Neural cell (in vitro differentiated cells): ENCODE data around the gene KIF6. TPM values are rescaled to one million over a fixed set of nuclear protein-coding genes. Genes with fewer than 3 reads are reported as not detected.

ENCODE experiments used
- H2AFZ ChIP-seq: fragments of 200-600, 300-800 bp; sonication (generic), shearing (Covaris generic); 2 replicates; pipeline ENCODE4 v1.6.0; 2014; ENCODE audit warnings: low read depth, mild to moderate bottlenecking, antibody characterized with exemption, low read length, moderate library complexity
- H3F3A ChIP-seq: fragments of 200-600 bp; shearing (Covaris generic); 2 replicates; pipeline ENCODE4 v1.6.1; 2016; ENCODE audit warnings: mild to moderate bottlenecking, moderate library complexity, mixed read lengths, antibody characterized with exemption, low read length; ENCODE audit not compliant: insufficient read depth, poor library complexity, severe bottlenecking
- H3K27ac ChIP-seq: fragments of 200-600, 300-800 bp; sonication (generic), shearing (Covaris generic); 2 replicates; pipeline ENCODE4 v1.5.1; 2014; ENCODE audit warnings: mild to moderate bottlenecking, low read length, moderate library complexity
- H3K27me3 ChIP-seq: fragments of 300-800, 200-600 bp; sonication (generic), shearing (Covaris generic); 2 replicates; pipeline ENCODE4 v1.6.0; 2014; ENCODE audit warnings: mild to moderate bottlenecking, low read depth, low read length, moderate library complexity; ENCODE audit not compliant: insufficient read depth
- H3K36me3 ChIP-seq: fragments of 300-800, 200-600 bp; sonication (generic), shearing (Covaris generic); 2 replicates; pipeline ENCODE4 v1.5.1; 2014; ENCODE audit warnings: mild to moderate bottlenecking, antibody characterized with exemption, low read length, moderate library complexity; ENCODE audit not compliant: insufficient read depth
- H3K4me2 ChIP-seq: fragments of 300-800, 200-600 bp; sonication (generic), shearing (Covaris generic); 2 replicates; pipeline ENCODE4 v1.6.0; 2014; ENCODE audit warnings: mild to moderate bottlenecking, low read length
- H3K4me3 ChIP-seq: fragments of 300-800, 200-600 bp; sonication (generic), shearing (Covaris generic); 2 replicates; pipeline ENCODE4 v1.5.1; 2014; ENCODE audit warnings: mild to moderate bottlenecking, low read length, moderate library complexity
- H3K79me2 ChIP-seq: fragments of 200-600 bp; shearing (Covaris generic); replicated peaks from 2 replicates; pipeline ENCODE4 v1.6.0; 2014; ENCODE audit warnings: mild to moderate bottlenecking, low read length, moderate library complexity; ENCODE audit not compliant: insufficient read depth
- H3K9ac ChIP-seq: fragments of 300-800, 200-600 bp; sonication (generic), shearing (Covaris generic); 2 replicates; pipeline ENCODE4 v1.6.1; 2016; ENCODE audit warnings: mild to moderate bottlenecking, low read length, mixed read lengths
- H3K9me2 ChIP-seq: fragments of 200-600 bp; shearing (Covaris generic); 2 replicates; pipeline ENCODE4 v1.6.1; 2016; ENCODE audit warnings: mild to moderate bottlenecking, low read length, mixed read lengths; ENCODE audit not compliant: insufficient read depth
- H3K9me3 ChIP-seq: fragments of 200-600, 300-800 bp; sonication (generic), shearing (Covaris generic); 2 replicates; pipeline ENCODE4 v1.6.1; 2016; ENCODE audit warnings: mild to moderate bottlenecking, mixed run types, low read length, moderate library complexity, mixed read lengths
- H4K20me1 ChIP-seq: fragments of 200-600 bp; shearing (Covaris generic); 2 replicates; pipeline ENCODE4 v1.6.1; 2016; ENCODE audit warnings: mild to moderate bottlenecking, mixed run types; ENCODE audit not compliant: insufficient read depth
- CTCF ChIP-seq: fragments of 450-650 bp; IDR thresholded peaks from 2 replicates; pipeline ENCODE4 v1.5.1; 2014; ENCODE audit warnings: antibody characterized with exemption, mild to moderate bottlenecking, moderate library complexity; ENCODE audit not compliant: poor library complexity, severe bottlenecking
- EP300 ChIP-seq: fragments of 450-650 bp; conservative IDR thresholded peaks from 2 replicates; pipeline ENCODE4 v1.6.1; 2014; ENCODE audit warnings: antibody characterized with exemption, mild to moderate bottlenecking, moderate library complexity; ENCODE audit not compliant: poor library complexity, severe bottlenecking
- EZH2 ChIP-seq: fragments of 200-600, 300-800 bp; shearing (Covaris generic), sonication (generic); IDR thresholded peaks from 2 replicates; pipeline ENCODE4 v1.6.1; 2014; ENCODE audit warnings: antibody characterized with exemption, low read length, borderline replicate concordance, mild to moderate bottlenecking; ENCODE audit not compliant: insufficient read depth, poor library complexity, severe bottlenecking
- MXI1 ChIP-seq: fragments of 450-650 bp; conservative IDR thresholded peaks from 2 replicates; pipeline ENCODE4 v1.6.1; 2014; ENCODE audit warnings: antibody characterized with exemption, mild to moderate bottlenecking; ENCODE audit not compliant: poor library complexity, severe bottlenecking
- POLR2AphosphoS5 ChIP-seq: IDR thresholded peaks from 2 replicates; pipeline ENCODE4 v1.6.1; 2012
- RAD21 ChIP-seq: fragments of 450-650 bp; conservative IDR thresholded peaks from 2 replicates; pipeline ENCODE4 v1.6.1; 2014; ENCODE audit warnings: antibody characterized with exemption, mild to moderate bottlenecking, moderate library complexity
- REST ChIP-seq: IDR thresholded peaks from 2 replicates; pipeline ENCODE4 v1.6.1; 2012; ENCODE audit warnings: borderline replicate concordance
- SMC3 ChIP-seq: fragments of 450-650 bp; conservative IDR thresholded peaks from 2 replicates; pipeline ENCODE4 v1.6.1; 2014; ENCODE audit warnings: antibody characterized with exemption, mild to moderate bottlenecking, moderate library complexity; ENCODE audit not compliant: poor library complexity
- TAF1 ChIP-seq: IDR thresholded peaks from 2 replicates; pipeline ENCODE4 v1.6.1; 2012; ENCODE audit warnings: low read depth
- polyA plus RNA-seq: library from polyadenylated mRNA; depleted of rRNA; stranded (reverse); fragments of >200 nt; gene quantifications from 2 replicates; pipeline ENCODE4 v1.2.3, GENCODE V29; 2014

The KIF6 gene
- polyA plus RNA-seq, 1 donor from 2014 or later: 2.1 TPM

- H3K4me2 ChIP-seq: no peak overlapping the region
- H3K27ac ChIP-seq: no peak overlapping the region
- no peak overlapping the region for H3K9ac ChIP-seq
- H3K4me3 ChIP-seq: no peak overlapping the region
- H3F3A ChIP-seq: no peaks in the 10 kb centered on the region
- H4K20me1 ChIP-seq: no peaks in the 10 kb centered on the region
- H2AFZ ChIP-seq: no peak overlapping the region
- no peaks in the 10 kb centered on the region for H3K9me2 ChIP-seq
- H3K79me2 ChIP-seq: no peaks in the 10 kb centered on the region
- no peaks in the 10 kb centered on the region for H3K36me3 ChIP-seq
- no peaks in the 10 kb centered on the region for H3K27me3 ChIP-seq
- H3K9me3 ChIP-seq: no peaks in the 10 kb centered on the region
- TF ChIP-seq POLR2AphosphoS5 (no peak), EZH2 (no peak), EP300 (no peak), SMC3 (no peak), RAD21 (no peak), REST (no peak), CTCF (no peak), MXI1 (no peak), TAF1 (no peak)
These were observed 391.4 kb downstream of the KIF6 start for GRCh38 chr6:39333644-39334438.

GRCh38 chr6:39330476-39330875 is 394.7 kb downstream of the KIF6 start:
- no peak overlapping the region for H3K27ac ChIP-seq
- no peak overlapping the region for H3K9ac ChIP-seq
- H3F3A ChIP-seq: no peaks in the 10 kb centered on the region
- H3K27me3 ChIP-seq: no peaks in the 10 kb centered on the region
- no peaks in the 10 kb centered on the region for H3K36me3 ChIP-seq
- no peaks in the 10 kb centered on the region for H4K20me1 ChIP-seq
- H3K79me2 ChIP-seq: no peaks in the 10 kb centered on the region
- no peak overlapping the region for H3K4me3 ChIP-seq
- no peak overlapping the region for H3K4me2 ChIP-seq
- H3K9me3 ChIP-seq: no peaks in the 10 kb centered on the region
- H3K9me2 ChIP-seq: no peaks in the 10 kb centered on the region
- TF ChIP-seq CTCF (no peak), MXI1 (no peak)
- H2AFZ ChIP-seq: no peak overlapping the region
